Neuronal stem cell (in vitro differentiated cells): ENCODE measurements around the gene DPYSL5.

Experiments
- DNase-seq: peaks from one replicate; pipeline ENCODE4 v3.0.0-alpha.2; 2013; ENCODE audit warnings: low spot score
- H2AFZ ChIP-seq: one replicate; pipeline ENCODE4 v1.6.1; 2013; ENCODE audit warnings: mild to moderate bottlenecking, low read length, inconsistent platforms
- H2AK5ac ChIP-seq: 2 replicates; pipeline ENCODE4 v1.6.1; 2013; ENCODE audit warnings: low read depth, mild to moderate bottlenecking, inconsistent platforms, low read length, moderate library complexity, mixed read lengths
- H2BK120ac ChIP-seq: 2 replicates; pipeline ENCODE4 v1.6.1; 2013; ENCODE audit warnings: low read depth, mild to moderate bottlenecking, inconsistent platforms, low read length, moderate library complexity, mixed read lengths
- H2BK12ac ChIP-seq: one replicate; pipeline ENCODE4 v1.6.1; 2013; ENCODE audit warnings: low read length, inconsistent platforms
- H2BK15ac ChIP-seq: 2 replicates; pipeline ENCODE4 v1.6.1; 2013; ENCODE audit warnings: mild to moderate bottlenecking, low read length, inconsistent platforms, mixed read lengths
- H2BK5ac ChIP-seq: one replicate; pipeline ENCODE4 v1.6.1; 2013; ENCODE audit warnings: inconsistent platforms, mild to moderate bottlenecking, low read length, moderate library complexity
- H3K14ac ChIP-seq: one replicate; pipeline ENCODE4 v1.6.1; 2013; ENCODE audit warnings: low read length, inconsistent platforms
- H3K18ac ChIP-seq: 2 replicates; pipeline ENCODE4 v1.6.1; 2013; ENCODE audit warnings: low read length, inconsistent platforms
- H3K23ac ChIP-seq: 2 replicates; pipeline ENCODE4 v1.6.1; 2013; ENCODE audit warnings: low read depth, mild to moderate bottlenecking, mixed read lengths, low read length, inconsistent platforms; ENCODE audit not compliant: poor library complexity
- H3K27ac ChIP-seq: replicated peaks from 3 replicates; pipeline ENCODE4 v1.5.1; 2013; ENCODE audit warnings: low read length, inconsistent platforms
- H3K27me3 ChIP-seq, 3 experiments: 2 replicates each; pipeline ENCODE4 v1.6.1; 2013; ENCODE audit warnings: low read length in 3 of 3, mild to moderate bottlenecking in 2 of 3, inconsistent platforms in 1 of 3, low read depth in 1 of 3, mixed read lengths in 1 of 3, moderate library complexity in 1 of 3; ENCODE audit not compliant: control insufficient read depth in 3 of 3, insufficient read depth in 3 of 3
- H3K36me3 ChIP-seq, 2 donors: replicated peaks in 1 of 2; 2 replicates each; pipeline ENCODE4 v1.6.1; 2013; ENCODE audit warnings: low read length in 2 of 2; ENCODE audit not compliant: control insufficient read depth in 2 of 2, insufficient read depth in 2 of 2
- H3K4ac ChIP-seq: 2 replicates; pipeline ENCODE4 v1.6.1; 2013; ENCODE audit warnings: inconsistent platforms, mild to moderate bottlenecking, low read length, moderate library complexity
- H3K4me1 ChIP-seq, 2 donors: 1 replicate in 1 of 2; 2 replicates in 1 of 2; pipeline ENCODE4 v1.6.1; 2013; ENCODE audit warnings: low read length in 2 of 2, low read depth in 1 of 2; ENCODE audit not compliant: control insufficient read depth in 2 of 2, insufficient read depth in 1 of 2
- H3K4me2 ChIP-seq: one replicate; pipeline ENCODE4 v1.6.1; 2013; ENCODE audit warnings: mild to moderate bottlenecking, low read length, inconsistent platforms; ENCODE audit not compliant: insufficient read depth, poor library complexity, severe bottlenecking
- H3K4me3 ChIP-seq, 2 donors: 2 replicates each; pipeline ENCODE4 v1.5.1; 2013; ENCODE audit warnings: low read length in 2 of 2, mild to moderate bottlenecking in 2 of 2, inconsistent platforms in 1 of 2, moderate library complexity in 1 of 2
- H3K79me1 ChIP-seq: one replicate; pipeline ENCODE4 v1.6.1; 2013; ENCODE audit warnings: low read depth, mild to moderate bottlenecking, inconsistent platforms, low read length, moderate library complexity
- H3K9ac ChIP-seq: one replicate; pipeline ENCODE4 v1.6.1; 2013; ENCODE audit warnings: mild to moderate bottlenecking, low read depth, low read length, inconsistent platforms; ENCODE audit not compliant: poor library complexity
- H3K9me3 ChIP-seq, 2 donors: replicated peaks in 1 of 2; 2 replicates each; pipeline versions ENCODE3 to v1.6.1; 2013; ENCODE audit warnings: low read length in 2 of 2, mild to moderate bottlenecking in 2 of 2, inconsistent platforms in 1 of 2, low read depth in 1 of 2, mixed read lengths in 1 of 2, moderate library complexity in 1 of 2; ENCODE audit not compliant: control insufficient read depth in 2 of 2, insufficient read depth in 1 of 2
- H4K8ac ChIP-seq: one replicate; pipeline ENCODE4 v1.6.1; 2013; ENCODE audit warnings: low read depth, mild to moderate bottlenecking, inconsistent platforms, low read length, moderate library complexity
- H4K91ac ChIP-seq: one replicate; pipeline ENCODE4 v1.6.1; 2013; ENCODE audit warnings: low read length, low read depth, mild to moderate bottlenecking, inconsistent platforms; ENCODE audit not compliant: poor library complexity
- WGBS, 2 donors: extraction: QIAGEN DNeasy Blood & Tissue Kit; methylation state at CpG; one replicate each; pipeline ENCODE4 v1.1.7; 2013; ENCODE audit warnings: missing lambda C conversion rate in 2 of 2, mixed read lengths in 1 of 2; ENCODE audit not compliant: insufficient read length in 2 of 2, insufficient replicate concordance in 1 of 2; ENCODE audit errors: extremely low coverage in 2 of 2; 5-methylcytosine and 5-hydroxymethylcytosine counted together

DPYSL5 gene

DNA sequence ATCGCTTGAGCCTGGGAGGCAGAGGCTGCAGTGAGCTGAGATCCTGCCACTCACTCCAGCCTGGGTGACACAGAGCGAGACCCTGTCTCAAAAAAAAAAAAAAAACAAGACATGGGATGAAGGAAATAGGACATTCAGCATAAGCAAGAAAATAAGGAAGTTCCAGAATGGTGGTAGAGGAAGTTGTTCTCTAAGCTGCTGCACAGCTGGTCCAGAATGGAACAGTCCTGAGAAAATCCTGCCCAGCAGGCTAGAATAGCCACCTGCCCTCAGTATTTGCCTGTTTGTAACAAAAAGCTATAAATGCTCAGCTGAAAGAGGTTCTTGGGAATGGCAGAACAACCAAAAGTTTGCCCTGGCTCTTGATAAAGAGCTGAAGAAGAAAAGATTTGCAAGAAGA is 111.4 kb downstream of the DPYSL5 start:
- no peak overlapping the region for H3K14ac ChIP-seq
- no peak overlapping the region for H3K4me3 ChIP-seq
- no peak overlapping the region for H4K91ac ChIP-seq
- no peak overlapping the region for H2AK5ac ChIP-seq
- H2BK15ac ChIP-seq, result no peak overlapping the region
- H4K8ac ChIP-seq, result no peak overlapping the region
- H3K36me3 ChIP-seq, result no peaks in the 10 kb centered on the region
- H2BK120ac ChIP-seq, result no peak overlapping the region
- no peak overlapping the region for H3K4me2 ChIP-seq
- no peak overlapping the region for H2BK5ac ChIP-seq
- H3K4ac ChIP-seq, result no peak overlapping the region
- H2AFZ ChIP-seq, result no peak overlapping the region
- no peak overlapping the region for H3K9ac ChIP-seq
- H2BK12ac ChIP-seq, result no peak overlapping the region
- no peak overlapping the region for H3K27ac ChIP-seq
- H3K18ac ChIP-seq, result no peak overlapping the region
- H3K4me1 ChIP-seq, result peaks cover 0 to 2% of the 10 kb centered on the region in 2 donors
- no peak for DNase-seq
- no peaks in the 10 kb centered on the region for H3K79me1 ChIP-seq
- WGBS, 2 donors, result no CpG with 5 or more reads among the region's 2 CpGs
- H3K27me3 ChIP-seq, result peaks cover 0 to 20% (median 0%) of the 10 kb centered on the region in 3 experiments
- no peaks in the 10 kb centered on the region for H3K9me3 ChIP-seq
- no peak overlapping the region for H3K23ac ChIP-seq

DNA sequence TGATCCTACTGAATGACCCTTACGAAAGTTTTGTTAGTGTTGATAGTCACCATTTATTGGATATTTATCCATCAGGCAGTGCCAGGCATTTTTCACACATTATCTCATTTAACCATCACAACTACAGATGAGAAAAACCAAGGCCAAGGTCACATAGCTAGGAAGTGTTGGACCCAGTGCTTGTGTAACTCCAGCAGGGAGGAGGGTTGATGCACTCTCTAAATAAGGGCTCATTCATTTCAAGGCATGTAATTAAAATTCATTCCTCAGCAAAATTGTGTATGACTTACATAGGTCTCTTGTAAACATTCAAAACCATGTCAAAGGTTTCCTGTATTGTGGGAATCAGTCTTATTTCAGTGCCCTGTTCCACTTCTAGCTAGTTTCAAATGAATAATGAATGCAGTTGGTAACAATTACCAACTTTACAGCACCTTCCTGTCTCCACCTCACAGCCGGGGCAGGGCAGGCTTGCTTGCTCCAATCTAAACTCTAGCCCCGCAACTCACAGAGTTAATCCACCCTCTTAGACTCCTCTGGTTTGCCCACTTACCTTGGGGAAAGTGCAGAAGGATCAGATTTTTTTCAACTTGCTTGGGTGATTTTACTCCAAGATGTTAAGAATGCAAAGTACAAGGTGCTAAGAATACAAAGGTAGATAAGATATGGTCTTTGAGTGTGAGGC is 116.7 kb downstream of the DPYSL5 start:
- Histone ChIP-seq H3K9ac (no peak overlapping the region), H3K79me1 (no peaks in the 10 kb centered on the region), H3K9me3 (no peaks in the 10 kb centered on the region), H3K14ac (no peak overlapping the region), H3K4ac (no peak overlapping the region), H4K8ac (no peak overlapping the region), H2BK15ac (no peak overlapping the region), H3K4me1 (peaks cover 0 to 2% of the 10 kb centered on the region in 2 donors), H3K36me3 (no peaks in the 10 kb centered on the region), H3K4me2 (no peak overlapping the region), H2BK120ac (no peak overlapping the region), H3K27me3 (peaks cover 0 to 23% (median 0%) of the 10 kb centered on the region in 3 experiments), H2AFZ (no peak overlapping the region), H3K18ac (no peak overlapping the region), H3K4me3 (no peak overlapping the region), H2BK12ac (no peak overlapping the region), H2AK5ac (no peak overlapping the region), H3K27ac (no peak overlapping the region), H4K91ac (no peak overlapping the region), H3K23ac (no peak overlapping the region), H2BK5ac (no peak overlapping the region)
- WGBS, 2 donors, result no CpG with 5 or more reads among the region's 3 CpGs
- DNase-seq, result no peak

DNA sequence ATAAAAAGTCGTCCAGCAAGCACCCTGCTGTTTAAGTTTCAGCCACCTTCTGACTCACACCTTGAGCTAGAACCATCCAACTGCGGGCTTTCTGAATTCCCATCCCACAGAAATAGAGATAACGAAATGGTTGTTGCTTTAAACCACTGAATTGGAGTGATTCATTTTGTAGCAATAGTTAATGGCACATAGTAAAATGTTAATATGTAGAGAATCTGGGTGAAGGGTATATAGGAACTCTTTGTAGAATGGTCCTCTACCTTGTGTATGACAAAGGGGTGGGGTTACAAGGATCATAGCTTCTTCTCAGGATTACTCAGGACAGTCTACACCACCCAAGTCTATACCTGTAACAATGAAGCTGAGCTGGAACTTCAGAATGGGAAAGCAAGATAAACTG is 120.1 kb downstream of the DPYSL5 start:
- no peak overlapping the region for H2BK15ac ChIP-seq
- H3K4ac ChIP-seq, result no peak overlapping the region
- H2BK5ac ChIP-seq, result no peak overlapping the region
- H3K27ac ChIP-seq, result no peak overlapping the region
- no peak overlapping the region for H2AFZ ChIP-seq
- no peaks in the 10 kb centered on the region for H3K79me1 ChIP-seq
- WGBS, 2 donors, result no CpG with 5 or more reads among the region's 3 CpGs
- H4K91ac ChIP-seq, result no peak overlapping the region
- no peak overlapping the region for H4K8ac ChIP-seq
- H3K4me1 ChIP-seq, result peaks cover 0 to 7% of the 10 kb centered on the region in 2 donors
- H3K4me2 ChIP-seq, result no peak overlapping the region
- no peak overlapping the region for H3K9ac ChIP-seq
- no peaks in the 10 kb centered on the region for H3K36me3 ChIP-seq
- H2BK120ac ChIP-seq, result no peak overlapping the region
- no peak for DNase-seq
- H3K27me3 ChIP-seq, result peaks cover 0 to 12% (median 0%) of the 10 kb centered on the region in 3 experiments
- no peak overlapping the region for H2AK5ac ChIP-seq
- no peak overlapping the region for H3K4me3 ChIP-seq
- no peak overlapping the region for H3K23ac ChIP-seq
- no peaks in the 10 kb centered on the region for H3K9me3 ChIP-seq
- H3K14ac ChIP-seq, result no peak overlapping the region
- H3K18ac ChIP-seq, result no peak overlapping the region
- no peak overlapping the region for H2BK12ac ChIP-seq

DNA sequence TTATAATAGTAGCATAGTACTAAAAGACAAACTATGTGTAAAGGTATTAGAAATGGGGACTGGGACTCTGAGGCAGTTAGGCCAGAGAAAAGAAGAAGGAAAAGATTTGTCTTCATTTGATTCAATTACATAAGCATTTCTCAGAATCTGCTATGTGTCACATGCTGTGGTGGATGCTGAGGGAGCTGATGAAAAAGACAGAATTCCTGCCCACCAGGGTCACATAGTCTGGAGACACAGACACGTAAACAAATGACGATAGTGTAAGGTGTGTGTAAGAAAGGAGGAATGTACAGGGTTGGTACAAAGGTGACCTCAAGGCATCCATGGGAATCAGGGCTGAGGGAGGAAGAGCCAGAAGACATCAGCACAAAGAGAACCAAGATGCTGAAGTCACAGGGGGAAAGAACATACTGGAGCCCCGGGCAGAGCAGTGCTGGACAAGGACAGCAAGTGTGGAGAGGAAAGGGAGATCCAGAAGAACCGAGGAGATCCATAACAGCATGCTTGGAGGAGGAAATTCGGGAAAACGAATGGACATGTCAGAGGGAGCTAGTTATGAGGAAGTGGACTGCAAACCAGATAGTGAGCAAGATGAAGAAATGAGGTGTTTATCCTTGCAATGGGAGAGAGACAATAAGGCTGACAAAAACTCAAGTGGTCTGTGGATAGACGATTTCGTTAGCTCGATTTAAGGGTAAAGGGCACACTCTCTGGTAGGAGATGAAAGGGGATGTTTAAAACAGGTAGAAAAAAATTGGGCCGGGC is 121.3 kb downstream of the DPYSL5 start:
- H3K27me3 ChIP-seq, result peaks cover 0 to 12% (median 0%) of the 10 kb centered on the region in 3 experiments
- H3K4me3 ChIP-seq, result no peak overlapping the region
- no peak overlapping the region for H2BK120ac ChIP-seq

More for the DNA sequence above, 121.3 kb downstream of the DPYSL5 start:
- Histone ChIP-seq H2BK12ac (no peak overlapping the region), H3K4me1 (peaks cover 0 to 7% of the 10 kb centered on the region in 2 donors), H3K36me3 (no peaks in the 10 kb centered on the region), H4K91ac (no peak overlapping the region), H3K9ac (no peak overlapping the region), H3K79me1 (no peaks in the 10 kb centered on the region), H3K4ac (no peak overlapping the region), H3K14ac (no peak overlapping the region), H3K4me2 (no peak overlapping the region), H4K8ac (no peak overlapping the region), H2AK5ac (no peak overlapping the region), H3K27ac (no peak overlapping the region), H3K9me3 (no peaks in the 10 kb centered on the region), H3K23ac (no peak overlapping the region), H2BK15ac (no peak overlapping the region), H3K18ac (no peak overlapping the region), H2AFZ (no peak overlapping the region), H2BK5ac (no peak overlapping the region)
- no CpG with 5 or more reads among the region's 10 CpGs for WGBS, 2 donors
- no peak for DNase-seq
